HepG2 (cell line): ENCODE measurements around the gene METTL27. TPM values are rescaled to one million over a fixed set of nuclear protein-coding genes. Genes with fewer than 3 reads are reported as not detected.

Source experiments
- ASH2L ChIP-seq: fragments of 300-600, 200-600 bp; sonication (generic); IDR thresholded peaks from 2 replicates; pipeline ENCODE4 v1.7.0; 2017; ENCODE audit warnings: low read depth, mild to moderate bottlenecking, moderate library complexity, mixed read lengths, low read length; ENCODE audit not compliant: insufficient read length
- CCDC6 ChIP-seq: sonication (generic); formaldehyde crosslinking; IDR thresholded peaks from 2 replicates; pipeline ENCODE4 v1.8.1; 2022; ENCODE audit warnings: mild to moderate bottlenecking, missing genetic modification reagents, moderate library complexity
- KDM3A ChIP-seq: IDR thresholded peaks from 2 replicates; pipeline ENCODE4 v1.6.1; 2018; ENCODE audit warnings: low read depth, missing compliant biosample characterization
- MBD4 ChIP-seq: IDR thresholded peaks from 2 replicates; pipeline ENCODE4 v1.6.1; 2012; ENCODE audit warnings: low read length, inconsistent platforms, borderline replicate concordance
- NCOA2 ChIP-seq: sonication (generic); formaldehyde crosslinking; IDR thresholded peaks from 2 replicates; pipeline ENCODE4 v1.8.0; 2022; ENCODE audit warnings: inconsistent platforms
- NR2F2 ChIP-seq: IDR thresholded peaks from 2 replicates; pipeline ENCODE4 v1.6.1; 2012; ENCODE audit warnings: low read depth, inconsistent platforms, borderline replicate concordance
- RFX5 ChIP-seq: IDR thresholded peaks from 2 replicates; pipeline ENCODE4 v1.6.1; 2011; ENCODE audit warnings: low read depth, low read length, improper control_type of control experiment
- ZNF205 ChIP-seq: IDR thresholded peaks from 2 replicates; pipeline ENCODE4 v1.6.1; 2018; ENCODE audit warnings: missing biosample characterization, missing genetic modification reagents
- ZNF484 ChIP-seq: sonication (generic); formaldehyde crosslinking; IDR thresholded peaks from 2 replicates; pipeline ENCODE4 v1.5.1; 2020; ENCODE audit warnings: mild to moderate bottlenecking, low read depth, missing genetic modification reagents, borderline replicate concordance
- ZNF616 ChIP-seq: sonication (generic); formaldehyde crosslinking; IDR thresholded peaks from 2 replicates; pipeline ENCODE4 v1.5.0; 2020; ENCODE audit warnings: low read depth, mild to moderate bottlenecking, missing genetic modification reagents
- ZNF672 ChIP-seq: sonication (generic); formaldehyde crosslinking; IDR thresholded peaks from 2 replicates; pipeline ENCODE4 v1.8.1; 2022; ENCODE audit warnings: missing genetic modification reagents
- ZNF879 ChIP-seq: sonication (generic); formaldehyde crosslinking; IDR thresholded peaks from 2 replicates; pipeline ENCODE4 v1.8.1; 2023; ENCODE audit warnings: missing genetic modification reagents
- polyA plus RNA-seq, 8 experiments: library from polyadenylated mRNA; depleted of rRNA in 3 of 8; stranded (reverse) in 7 of 8; unstranded in 1 of 8; fragments of >200 nt; fragmentation: Illumina TruSeq in 4 of 8; extraction: Trizol in 4 of 8; gene quantifications; 2 replicates each; pipeline versions ENCODE4 v1.2.1 to v1.2.3, GENCODE V29; 2011 to 2016; ENCODE audit warnings: low read depth in 4 of 8, missing spikeins in 1 of 8, mixed read lengths in 1 of 8; ENCODE audit not compliant: insufficient read depth in 1 of 8
- total RNA-seq, 5 experiments: library from RNA; depleted of rRNA; stranded (reverse); fragments of >200 nt; fragmentation: Illumina TruSeq; extraction: Trizol; gene quantifications; 2 replicates each; pipeline ENCODE4 v1.2.3, GENCODE V29; 2016; ENCODE audit warnings: low read depth in 1 of 5
- TF ChIP-seq, protein P1 (sequence below): sonication (generic); formaldehyde crosslinking; IDR thresholded peaks from 2 replicates; pipeline ENCODE4 v1.4.0; 2020; ENCODE audit warnings: missing genetic modification reagents
- TF ChIP-seq, protein P2 (sequence below): sonication (generic); formaldehyde crosslinking; IDR thresholded peaks from 2 replicates; pipeline ENCODE4 v1.5.0; 2020; ENCODE audit warnings: missing genetic modification reagents
- TF ChIP-seq, protein P3 (sequence below): sonication (generic); formaldehyde crosslinking; IDR thresholded peaks from 2 replicates; pipeline ENCODE4 v1.5.1; 2020; ENCODE audit warnings: mild to moderate bottlenecking, missing genetic modification reagents, borderline replicate concordance
- TF ChIP-seq, protein P4 (sequence below): sonication (generic); formaldehyde crosslinking; IDR thresholded peaks from 2 replicates; pipeline ENCODE4 v1.4.0; 2020; ENCODE audit warnings: missing genetic modification reagents, borderline replicate concordance
- TF ChIP-seq, protein P5 (sequence below): sonication (generic); formaldehyde crosslinking; IDR thresholded peaks from 2 replicates; pipeline ENCODE4 v1.8.0; 2022; ENCODE audit warnings: mild to moderate bottlenecking, missing genetic modification reagents, borderline replicate concordance
- TF ChIP-seq, protein P6 (sequence below): sonication (generic); formaldehyde crosslinking; IDR thresholded peaks from 2 replicates; pipeline ENCODE4 v1.4.0; 2020; ENCODE audit warnings: missing genetic modification reagents, mild to moderate bottlenecking, borderline replicate concordance

METTL27 gene
- total and polyA plus RNA-seq, 2 of the 13 experiments (the other 11 are each of a cell fraction or from before 2014, with no cell fraction given), result 2.0 to 3.0 TPM

DNA sequence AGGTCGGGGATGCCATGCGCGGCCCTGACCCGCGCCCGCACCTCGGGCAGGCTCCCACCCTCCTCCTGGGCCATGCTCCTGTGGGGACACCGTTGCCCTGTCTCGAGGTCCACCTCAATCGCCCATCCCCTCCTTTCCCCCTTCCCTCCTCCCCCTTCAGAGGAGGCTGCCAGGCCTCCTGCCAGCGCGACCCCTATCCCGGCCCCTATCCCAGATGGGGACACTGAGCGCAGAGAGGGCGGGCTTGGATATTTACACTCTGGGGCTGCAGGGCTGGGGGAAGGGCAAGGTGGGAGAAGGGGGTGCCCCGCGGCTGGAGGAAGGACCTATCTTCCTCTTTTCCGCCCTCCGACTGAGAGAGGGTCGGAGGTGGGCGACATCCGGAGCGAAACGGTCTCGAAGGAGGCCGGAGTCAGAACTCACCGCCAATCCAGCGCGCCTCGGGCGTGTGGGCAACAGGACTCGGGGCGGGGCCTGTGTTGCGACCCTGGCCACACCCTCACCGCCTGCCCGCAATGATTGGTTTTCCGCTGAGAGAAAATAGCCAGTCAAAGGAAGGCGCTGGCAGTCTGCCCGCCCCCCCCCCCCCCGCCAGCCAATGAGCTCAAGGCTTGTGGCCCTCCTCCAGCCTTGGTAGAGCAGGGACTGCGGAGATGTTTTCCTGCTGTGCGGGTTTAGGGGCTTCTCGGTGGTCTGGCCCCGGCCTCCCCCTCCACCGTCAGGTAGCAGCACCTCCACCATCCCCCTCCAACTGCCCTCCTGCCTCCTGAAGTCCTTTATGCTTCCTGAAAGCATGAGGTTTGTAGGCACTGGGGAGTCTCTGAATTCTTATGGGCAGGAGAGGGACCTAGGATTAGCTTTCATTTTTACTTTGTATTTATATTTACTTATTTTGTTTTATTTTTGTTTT, at the start of gene METTL27 (continued):
- TF ChIP-seq, protein P1, sequence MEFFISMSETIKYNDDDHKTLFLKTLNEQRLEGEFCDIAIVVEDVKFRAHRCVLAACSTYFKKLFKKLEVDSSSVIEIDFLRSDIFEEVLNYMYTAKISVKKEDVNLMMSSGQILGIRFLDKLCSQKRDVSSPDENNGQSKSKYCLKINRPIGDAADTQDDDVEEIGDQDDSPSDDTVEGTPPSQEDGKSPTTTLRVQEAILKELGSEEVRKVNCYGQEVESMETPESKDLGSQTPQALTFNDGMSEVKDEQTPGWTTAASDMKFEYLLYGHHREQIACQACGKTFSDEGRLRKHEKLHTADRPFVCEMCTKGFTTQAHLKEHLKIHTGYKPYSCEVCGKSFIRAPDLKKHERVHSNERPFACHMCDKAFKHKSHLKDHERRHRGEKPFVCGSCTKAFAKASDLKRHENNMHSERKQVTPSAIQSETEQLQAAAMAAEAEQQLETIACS (CRISPR knock-in tag), result no peak
- TF ChIP-seq ZNF205 (CRISPR knock-in tag) (no peak), NR2F2 (no peak), RFX5 (no peak), CCDC6 (CRISPR knock-in tag) (no peak), ZNF484 (CRISPR knock-in tag) (no peak), ASH2L (no peak), MBD4 (no peak), NCOA2 (CRISPR knock-in tag) (no peak), KDM3A (no peak), ZNF616 (CRISPR knock-in tag) (0 out of 2 replicates have a peak, but pooled peaks have one; percentile 30), ZNF672 (CRISPR knock-in tag) (no peak), ZNF879 (CRISPR knock-in tag) (no peak)
- TF ChIP-seq, protein P2, sequence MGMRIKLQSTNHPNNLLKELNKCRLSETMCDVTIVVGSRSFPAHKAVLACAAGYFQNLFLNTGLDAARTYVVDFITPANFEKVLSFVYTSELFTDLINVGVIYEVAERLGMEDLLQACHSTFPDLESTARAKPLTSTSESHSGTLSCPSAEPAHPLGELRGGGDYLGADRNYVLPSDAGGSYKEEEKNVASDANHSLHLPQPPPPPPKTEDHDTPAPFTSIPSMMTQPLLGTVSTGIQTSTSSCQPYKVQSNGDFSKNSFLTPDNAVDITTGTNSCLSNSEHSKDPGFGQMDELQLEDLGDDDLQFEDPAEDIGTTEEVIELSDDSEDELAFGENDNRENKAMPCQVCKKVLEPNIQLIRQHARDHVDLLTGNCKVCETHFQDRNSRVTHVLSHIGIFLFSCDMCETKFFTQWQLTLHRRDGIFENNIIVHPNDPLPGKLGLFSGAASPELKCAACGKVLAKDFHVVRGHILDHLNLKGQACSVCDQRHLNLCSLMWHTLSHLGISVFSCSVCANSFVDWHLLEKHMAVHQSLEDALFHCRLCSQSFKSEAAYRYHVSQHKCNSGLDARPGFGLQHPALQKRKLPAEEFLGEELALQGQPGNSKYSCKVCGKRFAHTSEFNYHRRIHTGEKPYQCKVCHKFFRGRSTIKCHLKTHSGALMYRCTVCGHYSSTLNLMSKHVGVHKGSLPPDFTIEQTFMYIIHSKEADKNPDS (CRISPR knock-in tag), result no peak
- TF ChIP-seq, protein P3, sequence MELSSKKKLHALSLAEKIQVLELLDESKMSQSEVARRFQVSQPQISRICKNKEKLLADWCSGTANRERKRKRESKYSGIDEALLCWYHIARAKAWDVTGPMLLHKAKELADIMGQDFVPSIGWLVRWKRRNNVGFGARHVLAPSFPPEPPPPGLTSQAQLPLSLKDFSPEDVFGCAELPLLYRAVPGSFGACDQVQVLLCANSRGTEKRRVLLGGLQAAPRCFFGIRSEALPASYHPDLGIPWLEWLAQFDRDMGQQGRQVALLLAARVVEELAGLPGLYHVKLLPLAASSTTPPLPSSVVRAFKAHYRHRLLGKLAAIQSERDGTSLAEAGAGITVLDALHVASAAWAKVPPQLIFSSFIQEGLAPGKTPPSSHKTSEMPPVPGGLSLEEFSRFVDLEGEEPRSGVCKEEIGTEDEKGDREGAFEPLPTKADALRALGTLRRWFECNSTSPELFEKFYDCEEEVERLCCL, result 0 out of 2 replicates have a peak, but pooled peaks have one; percentile 70
- TF ChIP-seq, protein P4, sequence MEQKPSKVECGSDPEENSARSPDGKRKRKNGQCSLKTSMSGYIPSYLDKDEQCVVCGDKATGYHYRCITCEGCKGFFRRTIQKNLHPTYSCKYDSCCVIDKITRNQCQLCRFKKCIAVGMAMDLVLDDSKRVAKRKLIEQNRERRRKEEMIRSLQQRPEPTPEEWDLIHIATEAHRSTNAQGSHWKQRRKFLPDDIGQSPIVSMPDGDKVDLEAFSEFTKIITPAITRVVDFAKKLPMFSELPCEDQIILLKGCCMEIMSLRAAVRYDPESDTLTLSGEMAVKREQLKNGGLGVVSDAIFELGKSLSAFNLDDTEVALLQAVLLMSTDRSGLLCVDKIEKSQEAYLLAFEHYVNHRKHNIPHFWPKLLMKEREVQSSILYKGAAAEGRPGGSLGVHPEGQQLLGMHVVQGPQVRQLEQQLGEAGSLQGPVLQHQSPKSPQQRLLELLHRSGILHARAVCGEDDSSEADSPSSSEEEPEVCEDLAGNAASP (CRISPR knock-in tag), result no peak
- TF ChIP-seq, protein P5, sequence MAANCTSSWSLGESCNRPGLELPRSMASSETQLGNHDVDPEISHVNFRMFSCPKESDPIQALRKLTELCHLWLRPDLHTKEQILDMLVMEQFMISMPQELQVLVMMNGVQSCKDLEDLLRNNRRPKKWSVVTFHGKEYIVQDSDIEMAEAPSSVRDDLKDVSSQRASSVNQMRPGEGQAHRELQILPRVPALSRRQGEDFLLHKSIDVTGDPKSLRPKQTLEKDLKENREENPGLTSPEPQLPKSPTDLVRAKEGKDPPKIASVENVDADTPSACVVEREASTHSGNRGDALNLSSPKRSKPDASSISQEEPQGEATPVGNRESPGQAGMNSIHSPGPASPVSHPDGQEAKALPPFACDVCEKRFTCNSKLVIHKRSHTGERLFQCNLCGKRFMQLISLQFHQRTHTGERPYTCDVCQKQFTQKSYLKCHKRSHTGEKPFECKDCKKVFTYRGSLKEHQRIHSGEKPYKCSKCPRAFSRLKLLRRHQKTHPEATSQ (CRISPR knock-in tag), result no peak
- TF ChIP-seq, protein P6, sequence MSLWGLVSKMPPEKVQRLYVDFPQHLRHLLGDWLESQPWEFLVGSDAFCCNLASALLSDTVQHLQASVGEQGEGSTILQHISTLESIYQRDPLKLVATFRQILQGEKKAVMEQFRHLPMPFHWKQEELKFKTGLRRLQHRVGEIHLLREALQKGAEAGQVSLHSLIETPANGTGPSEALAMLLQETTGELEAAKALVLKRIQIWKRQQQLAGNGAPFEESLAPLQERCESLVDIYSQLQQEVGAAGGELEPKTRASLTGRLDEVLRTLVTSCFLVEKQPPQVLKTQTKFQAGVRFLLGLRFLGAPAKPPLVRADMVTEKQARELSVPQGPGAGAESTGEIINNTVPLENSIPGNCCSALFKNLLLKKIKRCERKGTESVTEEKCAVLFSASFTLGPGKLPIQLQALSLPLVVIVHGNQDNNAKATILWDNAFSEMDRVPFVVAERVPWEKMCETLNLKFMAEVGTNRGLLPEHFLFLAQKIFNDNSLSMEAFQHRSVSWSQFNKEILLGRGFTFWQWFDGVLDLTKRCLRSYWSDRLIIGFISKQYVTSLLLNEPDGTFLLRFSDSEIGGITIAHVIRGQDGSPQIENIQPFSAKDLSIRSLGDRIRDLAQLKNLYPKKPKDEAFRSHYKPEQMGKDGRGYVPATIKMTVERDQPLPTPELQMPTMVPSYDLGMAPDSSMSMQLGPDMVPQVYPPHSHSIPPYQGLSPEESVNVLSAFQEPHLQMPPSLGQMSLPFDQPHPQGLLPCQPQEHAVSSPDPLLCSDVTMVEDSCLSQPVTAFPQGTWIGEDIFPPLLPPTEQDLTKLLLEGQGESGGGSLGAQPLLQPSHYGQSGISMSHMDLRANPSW (CRISPR knock-in tag), result no peak
